IMR-90 (cell line): Measurements from ENCODE around the gene COL4A2. TPM values are rescaled to one million over a fixed set of nuclear protein-coding genes. Genes with fewer than 3 reads are reported as not detected.

ENCODE experiments used
- ATAC-seq: fragments of 200-7000 bp; cut with Tn5 transposase; 2 replicates; pipeline ENCODE4 v1.9.1; 2020; ENCODE audit warnings: low read depth, mild to moderate bottlenecking, moderate library complexity
- BruUV-seq: library from RNA; stranded (reverse); fragments of 400-500 nt; replicated peaks from 2 replicates; lab custom pipeline; 2021; lab: Mats Ljungman, UMichigan
- CTCF ChIA-PET: fragments of 300-600 bp; formaldehyde crosslinking; extraction: SDS; loops from one replicate; lab custom pipeline; 2021; ENCODE audit warnings: antibody characterized with exemption; lab: Yijun Ruan, JAX
- POLR2A ChIA-PET: fragments of 300-600 bp; sonication (Branson Sonifier 250); formaldehyde crosslinking; loops from one replicate; lab custom pipeline; 2022; ENCODE audit warnings: antibody characterized with exemption; ENCODE audit not compliant: unreplicated experiment; lab: Charles Lee
- DNase-seq: peaks from one replicate; pipeline ENCODE4 v3.0.0; 2013
- H2AFZ ChIP-seq: replicated peaks from 2 replicates; pipeline ENCODE3; 2013; ENCODE audit warnings: low read length, mild to moderate bottlenecking; ENCODE audit not compliant: poor library complexity
- H2AK5ac ChIP-seq: 2 replicates; pipeline ENCODE4 v1.6.1; 2013; ENCODE audit warnings: low read depth, low read length, inconsistent platforms
- H2AK9ac ChIP-seq: replicated peaks from 2 replicates; pipeline ENCODE3; 2013; ENCODE audit warnings: mild to moderate bottlenecking, low read depth, low read length, moderate library complexity; ENCODE audit not compliant: poor library complexity
- H2BK120ac ChIP-seq: 2 replicates; pipeline ENCODE4 v1.6.1; 2013; ENCODE audit warnings: low read depth, low read length, inconsistent platforms
- H2BK15ac ChIP-seq: 3 replicates; pipeline ENCODE4 v1.6.1; 2013; ENCODE audit warnings: low read depth, low read length, inconsistent platforms
- H2BK20ac ChIP-seq: 2 replicates; pipeline ENCODE4 v1.6.1; 2013; ENCODE audit warnings: low read depth, mild to moderate bottlenecking, inconsistent platforms, low read length, moderate library complexity
- H2BK5ac ChIP-seq: 2 replicates; pipeline ENCODE4 v1.6.1; 2013; ENCODE audit warnings: mild to moderate bottlenecking, low read depth, low read length, inconsistent platforms; ENCODE audit not compliant: poor library complexity, severe bottlenecking
- H3K14ac ChIP-seq: replicated peaks from 2 replicates; pipeline ENCODE4 v1.6.1; 2013; ENCODE audit warnings: low read depth, low read length, inconsistent platforms
- H3K18ac ChIP-seq: 2 replicates; pipeline ENCODE4 v1.6.1; 2013; ENCODE audit warnings: low read depth, low read length, control low read depth
- H3K23ac ChIP-seq: 2 replicates; pipeline ENCODE4 v1.6.1; 2013; ENCODE audit warnings: low read depth, low read length, inconsistent platforms
- H3K27ac ChIP-seq: 2 replicates; pipeline ENCODE4 v1.5.1; 2013; ENCODE audit warnings: mild to moderate bottlenecking, control low read depth, low read length; ENCODE audit not compliant: insufficient read depth
- H3K27me3 ChIP-seq: 2 replicates; pipeline ENCODE4 v1.6.1; 2013; ENCODE audit warnings: low read length; ENCODE audit not compliant: control insufficient read depth, insufficient read depth
- H3K36me3 ChIP-seq: 2 replicates; pipeline ENCODE4 v1.6.1; 2013; ENCODE audit warnings: low read length, mixed read lengths; ENCODE audit not compliant: control insufficient read depth, insufficient read depth
- H3K4ac ChIP-seq: 2 replicates; pipeline ENCODE4 v1.6.1; 2013; ENCODE audit warnings: low read depth, low read length, inconsistent platforms
- H3K4me1 ChIP-seq: 2 replicates; pipeline ENCODE4 v1.6.1; 2013; ENCODE audit warnings: low read length, mixed read lengths; ENCODE audit not compliant: control insufficient read depth, insufficient read depth
- H3K4me2 ChIP-seq: 2 replicates; pipeline ENCODE4 v1.6.1; 2013; ENCODE audit warnings: low read depth, mild to moderate bottlenecking, control low read depth, low read length, moderate library complexity
- H3K4me3 ChIP-seq: 2 replicates; pipeline ENCODE4 v1.5.1; 2013; ENCODE audit warnings: low read depth, mild to moderate bottlenecking, control low read depth, low read length, moderate library complexity; ENCODE audit not compliant: insufficient read depth
- H3K56ac ChIP-seq: 2 replicates; pipeline ENCODE4 v1.6.1; 2013; ENCODE audit warnings: low read length, inconsistent platforms; ENCODE audit not compliant: insufficient read depth; ENCODE audit errors: extremely low read depth
- H3K79me1 ChIP-seq, 2 experiments: 2 replicates each; pipeline ENCODE4 v1.6.1; 2013; ENCODE audit warnings: low read length in 2 of 2, inconsistent platforms in 1 of 2, low read depth in 1 of 2
- H3K9ac ChIP-seq: 2 replicates; pipeline ENCODE4 v1.6.1; 2013; ENCODE audit warnings: low read depth, low read length, control low read depth
- H3K9me1 ChIP-seq: 2 replicates; pipeline ENCODE4 v1.6.1; 2013; ENCODE audit warnings: low read length, inconsistent platforms; ENCODE audit not compliant: insufficient read depth
- H3K9me3 ChIP-seq: 2 replicates; pipeline ENCODE4 v1.6.1; 2013; ENCODE audit warnings: low read length; ENCODE audit not compliant: control insufficient read depth, insufficient read depth
- H4K20me1 ChIP-seq: 2 replicates; pipeline ENCODE4 v1.6.1; 2013; ENCODE audit warnings: low read length, inconsistent platforms; ENCODE audit not compliant: insufficient read depth
- H4K5ac ChIP-seq: 2 replicates; pipeline ENCODE4 v1.6.1; 2013; ENCODE audit warnings: mild to moderate bottlenecking, low read depth, low read length, control low read depth
- H4K8ac ChIP-seq, 2 experiments: 2 replicates each; pipeline ENCODE4 v1.6.1; 2013; ENCODE audit warnings: low read depth in 2 of 2, low read length in 2 of 2, control low read depth in 1 of 2, inconsistent platforms in 1 of 2
- H4K91ac ChIP-seq: 2 replicates; pipeline ENCODE4 v1.6.1; 2013; ENCODE audit warnings: low read depth, low read length, inconsistent platforms; ENCODE audit not compliant: insufficient read depth
- BHLHE40 ChIP-seq: fragments of 150-350 bp; IDR thresholded peaks from 2 replicates; pipeline ENCODE4 v1.6.1; 2016; ENCODE audit warnings: mild to moderate bottlenecking, low read depth, low read length
- CEBPB ChIP-seq: IDR thresholded peaks from 2 replicates; pipeline ENCODE4 v1.6.1; 2012; ENCODE audit warnings: low read depth, low read length, improper control_type of control experiment
- CHD1 ChIP-seq: IDR thresholded peaks from 2 replicates; pipeline ENCODE4 v1.6.1; 2012; ENCODE audit warnings: low read depth, low read length, improper control_type of control experiment
- FOS ChIP-seq: fragments of 150-350 bp; IDR thresholded peaks from 2 replicates; pipeline ENCODE4 v1.6.1; 2016; ENCODE audit warnings: low read depth, low read length
- MAFK ChIP-seq: IDR thresholded peaks from 2 replicates; pipeline ENCODE4 v1.6.1; 2012; ENCODE audit warnings: low read depth, low read length, improper control_type of control experiment
- MAZ ChIP-seq: IDR thresholded peaks from 2 replicates; pipeline ENCODE4 v1.6.1; 2012; ENCODE audit warnings: low read depth, mild to moderate bottlenecking, low read length, improper control_type of control experiment, moderate library complexity, borderline replicate concordance
- MXI1 ChIP-seq: IDR thresholded peaks from 2 replicates; pipeline ENCODE4 v1.6.1; 2012; ENCODE audit warnings: low read depth, mild to moderate bottlenecking, low read length, moderate library complexity, borderline replicate concordance
- NFE2L2 ChIP-seq: fragments of 150-350 bp; IDR thresholded peaks from 2 replicates; pipeline ENCODE4 v1.6.1; 2016; ENCODE audit warnings: low read depth, mild to moderate bottlenecking, low read length
- POLR2A ChIP-seq: IDR thresholded peaks from 2 replicates; pipeline ENCODE4 v1.6.1; 2012; ENCODE audit warnings: mild to moderate bottlenecking, low read depth, low read length
- RAD21 ChIP-seq: IDR thresholded peaks from 2 replicates; pipeline ENCODE4 v1.6.1; 2012; ENCODE audit warnings: low read length, improper control_type of control experiment
- RCOR1 ChIP-seq: IDR thresholded peaks from 2 replicates; pipeline ENCODE4 v1.6.1; 2012; ENCODE audit warnings: mild to moderate bottlenecking, low read length, improper control_type of control experiment; ENCODE audit not compliant: insufficient replicate concordance
- RFX5 ChIP-seq: IDR thresholded peaks from 2 replicates; pipeline ENCODE4 v1.8.0; 2012; ENCODE audit warnings: low read depth, mild to moderate bottlenecking, low read length, moderate library complexity
- SMC3 ChIP-seq: fragments of 150-350 bp; IDR thresholded peaks from 2 replicates; pipeline ENCODE4 v1.6.1; 2016; ENCODE audit warnings: low read depth, mild to moderate bottlenecking, antibody characterized with exemption, low read length, moderate library complexity
- WGBS, 2 experiments: methylation state at CpG; one replicate each; pipeline versions ENCODE4 v1.1.5 to v1.1.7; 2013; ENCODE audit warnings: missing lambda C conversion rate in 2 of 2; ENCODE audit not compliant: insufficient read length in 1 of 2; ENCODE audit errors: extremely low coverage in 2 of 2; 5-methylcytosine and 5-hydroxymethylcytosine counted together
- dilution Hi-C: fragments of 300-500 bp; cut with HindIII; formaldehyde crosslinking; loops from one replicate; pipeline ENCODE4 v1.14.3; 2018; ENCODE audit warnings: low sequenced_read_pairs; ENCODE audit not compliant: unreplicated experiment
- in situ Hi-C: fragments of 300-500 bp; cut with MboI; formaldehyde crosslinking; loops from 3 replicates; pipeline ENCODE4 v1.14.3; 2019; ENCODE audit warnings: low sequenced_read_pairs, inconsistent platforms, mixed read lengths
- intact Hi-C: fragments of 100-400 bp; cut with micrococcal nuclease; formaldehyde crosslinking; loops from 2 replicates; pipeline ENCODE4 v1.10.0; 2022
- polyA plus RNA-seq, 3 experiments: library from polyadenylated mRNA; depleted of rRNA; stranded (reverse); fragments of >200 nt; gene quantifications; 2 replicates each; pipeline ENCODE4 v1.2.3, GENCODE V29; 2012; ENCODE audit warnings: low replicate concordance in 1 of 3
- total RNA-seq: library from RNA; depleted of rRNA; stranded (reverse); fragments of >200 nt; gene quantifications from 2 replicates; pipeline ENCODE4 v1.2.3, GENCODE V29; 2012
- TF ChIP-seq, protein P1 (sequence below): fragments of 150-350 bp; IDR thresholded peaks from 2 replicates; pipeline ENCODE4 v1.6.1; 2016; ENCODE audit warnings: low read depth, mild to moderate bottlenecking, low read length, moderate library complexity, borderline replicate concordance
- TF ChIP-seq, protein P2 (sequence below): fragments of 150-350 bp; IDR thresholded peaks from 2 replicates; pipeline ENCODE4 v1.6.1; 2017; ENCODE audit warnings: mild to moderate bottlenecking, antibody characterized with exemption, low read length, low read depth
- TF ChIP-seq, protein P3 (sequence below): conservative IDR thresholded peaks from 2 replicates; pipeline ENCODE4 v1.5.1; 2012; ENCODE audit warnings: mild to moderate bottlenecking, low read depth, low read length, improper control_type of control experiment

The COL4A2 gene
- total and polyA plus RNA-seq, 2 of the 4 experiments (the other 2 are of a cell fraction): 90.7 to 457 TPM

DNA sequence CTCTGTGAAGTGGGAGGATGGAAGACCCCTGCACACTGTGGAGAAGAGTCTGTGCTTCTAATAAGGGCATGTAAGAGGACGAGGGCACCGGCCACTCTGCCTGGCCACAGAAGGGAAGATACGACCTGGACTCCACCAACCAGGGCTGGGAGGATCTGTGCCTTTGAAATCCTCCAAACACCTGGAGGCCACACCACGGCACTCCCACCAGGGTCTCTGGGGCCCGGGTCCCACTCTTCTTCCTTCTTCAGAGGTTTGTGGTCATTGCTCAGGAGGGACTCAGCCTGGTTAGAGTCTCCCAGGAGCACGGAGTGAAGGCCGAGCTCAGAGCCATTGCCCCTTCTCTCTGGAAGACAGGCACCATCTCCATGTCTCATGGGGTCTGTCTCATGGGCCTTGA lies 212.4 kb downstream of the COL4A2 start:
- H3K27me3 ChIP-seq: no peaks in the 10 kb centered on the region
- H3K4me2 ChIP-seq: no peak overlapping the region
- in situ Hi-C loops: no loop called here
- WGBS, 2 experiments: 100% methylated on average over 2 of the region's 7 CpGs; no CpG with 5 or more reads in 1 of the 2 experiments
- H3K14ac ChIP-seq: no peak overlapping the region
- no peak overlapping the region for H2AK9ac ChIP-seq
- BruUV-seq: no TSS peak
- dilution Hi-C loops: no loop called here
- H2AK5ac ChIP-seq: no peak overlapping the region
- no peaks in the 10 kb centered on the region for H3K79me1 ChIP-seq
- intact Hi-C loops: no loop called here
- no peak overlapping the region for H2BK120ac ChIP-seq
- peaks cover 11% of the 10 kb centered on the region for H3K9me1 ChIP-seq
- DNase-seq (no peak), ATAC-seq (no peak)
- no peak overlapping the region for H4K5ac ChIP-seq
- no peak overlapping the region for H3K23ac ChIP-seq
- no peaks in the 10 kb centered on the region; the same call in 1 of the 2 replicates for H3K4me1 ChIP-seq
- H2BK5ac ChIP-seq: no peak overlapping the region
- no peak overlapping the region for H2BK20ac ChIP-seq
- H2BK15ac ChIP-seq: no peak overlapping the region
- no peak overlapping the region for H4K91ac ChIP-seq
- H3K4ac ChIP-seq: no peak overlapping the region
- no peak overlapping the region for H3K4me3 ChIP-seq
- H4K20me1 ChIP-seq: no peaks in the 10 kb centered on the region; the same call in 1 of the 2 replicates
- ChIA-PET CTCF (no interaction called here), POLR2A (no interaction called here)
- H3K18ac ChIP-seq: no peak overlapping the region
- H3K9me3 ChIP-seq: no peaks in the 10 kb centered on the region
- TF ChIP-seq MAFK: no peak
- TF ChIP-seq CHD1: no peak
- no peak for TF ChIP-seq NFE2L2
- no peak for TF ChIP-seq FOS
- no peak for TF ChIP-seq POLR2A
- TF ChIP-seq RFX5: no peak
- no peak for TF ChIP-seq BHLHE40
- TF ChIP-seq MXI1: no peak
- TF ChIP-seq RCOR1: no peak
- TF ChIP-seq, protein P1, sequence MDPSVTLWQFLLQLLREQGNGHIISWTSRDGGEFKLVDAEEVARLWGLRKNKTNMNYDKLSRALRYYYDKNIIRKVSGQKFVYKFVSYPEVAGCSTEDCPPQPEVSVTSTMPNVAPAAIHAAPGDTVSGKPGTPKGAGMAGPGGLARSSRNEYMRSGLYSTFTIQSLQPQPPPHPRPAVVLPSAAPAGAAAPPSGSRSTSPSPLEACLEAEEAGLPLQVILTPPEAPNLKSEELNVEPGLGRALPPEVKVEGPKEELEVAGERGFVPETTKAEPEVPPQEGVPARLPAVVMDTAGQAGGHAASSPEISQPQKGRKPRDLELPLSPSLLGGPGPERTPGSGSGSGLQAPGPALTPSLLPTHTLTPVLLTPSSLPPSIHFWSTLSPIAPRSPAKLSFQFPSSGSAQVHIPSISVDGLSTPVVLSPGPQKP: no peak
- no peak for TF ChIP-seq SMC3
- TF ChIP-seq CEBPB: no peak
- TF ChIP-seq MAZ: no peak
- TF ChIP-seq RAD21: no peak
- TF ChIP-seq, protein P2, sequence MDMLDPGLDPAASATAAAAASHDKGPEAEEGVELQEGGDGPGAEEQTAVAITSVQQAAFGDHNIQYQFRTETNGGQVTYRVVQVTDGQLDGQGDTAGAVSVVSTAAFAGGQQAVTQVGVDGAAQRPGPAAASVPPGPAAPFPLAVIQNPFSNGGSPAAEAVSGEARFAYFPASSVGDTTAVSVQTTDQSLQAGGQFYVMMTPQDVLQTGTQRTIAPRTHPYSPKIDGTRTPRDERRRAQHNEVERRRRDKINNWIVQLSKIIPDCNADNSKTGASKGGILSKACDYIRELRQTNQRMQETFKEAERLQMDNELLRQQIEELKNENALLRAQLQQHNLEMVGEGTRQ: no peak
- TF ChIP-seq, protein P3, sequence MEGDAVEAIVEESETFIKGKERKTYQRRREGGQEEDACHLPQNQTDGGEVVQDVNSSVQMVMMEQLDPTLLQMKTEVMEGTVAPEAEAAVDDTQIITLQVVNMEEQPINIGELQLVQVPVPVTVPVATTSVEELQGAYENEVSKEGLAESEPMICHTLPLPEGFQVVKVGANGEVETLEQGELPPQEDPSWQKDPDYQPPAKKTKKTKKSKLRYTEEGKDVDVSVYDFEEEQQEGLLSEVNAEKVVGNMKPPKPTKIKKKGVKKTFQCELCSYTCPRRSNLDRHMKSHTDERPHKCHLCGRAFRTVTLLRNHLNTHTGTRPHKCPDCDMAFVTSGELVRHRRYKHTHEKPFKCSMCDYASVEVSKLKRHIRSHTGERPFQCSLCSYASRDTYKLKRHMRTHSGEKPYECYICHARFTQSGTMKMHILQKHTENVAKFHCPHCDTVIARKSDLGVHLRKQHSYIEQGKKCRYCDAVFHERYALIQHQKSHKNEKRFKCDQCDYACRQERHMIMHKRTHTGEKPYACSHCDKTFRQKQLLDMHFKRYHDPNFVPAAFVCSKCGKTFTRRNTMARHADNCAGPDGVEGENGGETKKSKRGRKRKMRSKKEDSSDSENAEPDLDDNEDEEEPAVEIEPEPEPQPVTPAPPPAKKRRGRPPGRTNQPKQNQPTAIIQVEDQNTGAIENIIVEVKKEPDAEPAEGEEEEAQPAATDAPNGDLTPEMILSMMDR: no peak
- H2AFZ ChIP-seq: no peak overlapping the region
- no peak overlapping the region for H3K27ac ChIP-seq
- H4K8ac ChIP-seq: no peak overlapping the region
- H3K36me3 ChIP-seq: peaks cover 10% of the 10 kb centered on the region
- no peak overlapping the region for H3K9ac ChIP-seq
- H3K56ac ChIP-seq: no peak overlapping the region
